H1 (cell line): ENCODE measurements around the gene ARHGEF25. TPM values are rescaled to one million over a fixed set of nuclear protein-coding genes. Genes with fewer than 3 reads are reported as not detected.
"Not testable (repeated sequence)": the region's sequence is repeated elsewhere in the genome, so short reads cannot be mapped to it uniquely, and the experiment has no call there.

ENCODE experiments used
- CTCF ChIA-PET: fragments of 300-600 bp; sonication (Branson Sonifier 250); formaldehyde crosslinking; loops from one replicate; lab custom pipeline; 2021; ENCODE audit not compliant: partially characterized antibody; lab: Charles Lee
- POLR2A ChIA-PET: fragments of 300-600 bp; sonication (Branson Sonifier 250); formaldehyde crosslinking; loops from one replicate; lab custom pipeline; 2021; ENCODE audit warnings: inconsistent platforms; ENCODE audit not compliant: partially characterized antibody; lab: Charles Lee
- DNase-seq, 2 experiments: peaks; one replicate each; pipeline versions ENCODE4 v3.0.0 to v3.0.0-alpha.2; 2010 to 2022; ENCODE audit warnings: low spot score in 2 of 2, low read depth in 1 of 2, mixed read lengths in 1 of 2
- FAIRE-seq: peaks from 2 replicates; lab custom pipeline; 2011; peaks lifted over from hg19 to GRCh38; lab: Jason Lieb, UNC
- H2AFZ ChIP-seq: 2 replicates; pipeline ENCODE4 v1.8.1; 2012; ENCODE audit warnings: low read length, inconsistent platforms
- H2AK5ac ChIP-seq: 2 replicates; pipeline ENCODE4 v1.6.1; 2013; ENCODE audit warnings: low read depth, low read length
- H2BK120ac ChIP-seq: replicated peaks from 2 replicates; pipeline ENCODE3; 2013; ENCODE audit warnings: low read depth, low read length, inconsistent platforms
- H2BK12ac ChIP-seq: 2 replicates; pipeline ENCODE4 v1.6.1; 2013; ENCODE audit warnings: low read depth, low read length
- H2BK15ac ChIP-seq: 2 replicates; pipeline ENCODE4 v1.6.1; 2013; ENCODE audit warnings: low read length
- H2BK20ac ChIP-seq: 2 replicates; pipeline ENCODE4 v1.6.1; 2013; ENCODE audit warnings: low read length
- H2BK5ac ChIP-seq: 2 replicates; pipeline ENCODE4 v1.6.1; 2013; ENCODE audit warnings: low read depth, low read length
- H3K14ac ChIP-seq: 2 replicates; pipeline ENCODE4 v1.6.1; 2013; ENCODE audit warnings: inconsistent platforms; ENCODE audit not compliant: insufficient read length
- H3K18ac ChIP-seq: 2 replicates; pipeline ENCODE4 v1.6.1; 2013; ENCODE audit warnings: low read length; ENCODE audit errors: extremely low read depth
- H3K23ac ChIP-seq: 2 replicates; pipeline ENCODE4 v1.6.1; 2013; ENCODE audit warnings: inconsistent platforms; ENCODE audit not compliant: insufficient read length
- H3K23me2 ChIP-seq: 2 replicates; pipeline ENCODE4 v1.6.1; 2013; ENCODE audit warnings: low read depth, low read length
- H3K27ac ChIP-seq: 2 replicates; pipeline ENCODE4 v1.6.1; 2011; ENCODE audit warnings: low read depth, low read length, inconsistent platforms
- H3K27me3 ChIP-seq, 4 experiments: replicated peaks in 1 of 4; 1 replicate in 1 of 4; 2 replicates in 3 of 4; pipeline versions ENCODE4 v1.6.1 to v1.8.1; 2011 to 2013; ENCODE audit warnings: low read length in 3 of 4, mild to moderate bottlenecking in 3 of 4, inconsistent platforms in 2 of 4, mixed read lengths in 2 of 4, moderate library complexity in 1 of 4; ENCODE audit not compliant: control insufficient read depth in 3 of 4, insufficient read depth in 3 of 4; ENCODE audit errors: extremely low read depth in 1 of 4
- H3K36me3 ChIP-seq, 4 experiments: 2 replicates each; pipeline versions ENCODE4 v1.6.1 to v1.8.1; 2011 to 2013; ENCODE audit warnings: mild to moderate bottlenecking in 4 of 4, low read length in 3 of 4, moderate library complexity in 2 of 4, control low read depth in 1 of 4, inconsistent platforms in 1 of 4; ENCODE audit not compliant: insufficient read depth in 4 of 4, control insufficient read depth in 2 of 4
- H3K4ac ChIP-seq: replicated peaks from 2 replicates; pipeline ENCODE3; 2013; ENCODE audit warnings: low read length, low read depth, mixed read lengths, inconsistent platforms; ENCODE audit not compliant: insufficient read length
- H3K4me1 ChIP-seq, 4 experiments: replicated peaks in 1 of 4; 1 replicate in 1 of 4; 2 replicates in 3 of 4; pipeline versions ENCODE4 v1.6.1 to v1.8.1; 2011 to 2013; ENCODE audit warnings: low read length in 3 of 4, inconsistent platforms in 2 of 4, mixed read lengths in 1 of 4; ENCODE audit not compliant: insufficient read depth in 4 of 4, control insufficient read depth in 3 of 4
- H3K4me2 ChIP-seq, 2 experiments: 2 replicates each; pipeline versions ENCODE4 v1.6.1 to v1.8.1; 2011 to 2013; ENCODE audit warnings: low read depth in 2 of 2, low read length in 2 of 2, control low read depth in 1 of 2, inconsistent platforms in 1 of 2, mild to moderate bottlenecking in 1 of 2; ENCODE audit not compliant: insufficient read depth in 1 of 2
- H3K4me3 ChIP-seq, 4 experiments: fragments of 200-600, 300-600 bp in 1 of 4; sonication (generic), shearing (Covaris generic), sonication (Bioruptor Twin) in 1 of 4; 2 replicates each; pipeline versions ENCODE4 v1.5.1 to v1.8.1; 2011 to 2016; ENCODE audit warnings: low read length in 4 of 4, low read depth in 3 of 4, control low read depth in 2 of 4, inconsistent platforms in 2 of 4, mild to moderate bottlenecking in 2 of 4, mixed read lengths in 1 of 4, moderate library complexity in 1 of 4; ENCODE audit not compliant: insufficient read depth in 2 of 4; ENCODE audit errors: extremely low read depth in 1 of 4
- H3K56ac ChIP-seq: replicated peaks from 2 replicates; pipeline ENCODE3; 2013; ENCODE audit warnings: low read depth, mild to moderate bottlenecking, mixed read lengths, low read length, inconsistent platforms; ENCODE audit not compliant: insufficient read length
- H3K79me1 ChIP-seq: 2 replicates; pipeline ENCODE4 v1.6.1; 2013; ENCODE audit warnings: low read depth, low read length, control low read depth
- H3K79me2 ChIP-seq, 2 experiments: 2 replicates each; pipeline versions ENCODE4 v1.6.1 to v1.8.1; 2012 to 2013; ENCODE audit warnings: low read length in 2 of 2, mild to moderate bottlenecking in 2 of 2, inconsistent platforms in 1 of 2; ENCODE audit not compliant: insufficient read depth in 2 of 2, control insufficient read depth in 1 of 2
- H3K9ac ChIP-seq, 4 experiments: replicated peaks in 1 of 4; 1 replicate in 1 of 4; 2 replicates in 3 of 4; pipeline versions ENCODE4 v1.6.1 to v1.8.1; 2011 to 2013; ENCODE audit warnings: low read depth in 3 of 4, low read length in 3 of 4, control low read depth in 2 of 4, mild to moderate bottlenecking in 2 of 4, moderate library complexity in 2 of 4, inconsistent platforms in 1 of 4; ENCODE audit errors: extremely low read depth in 1 of 4
- H3K9me3 ChIP-seq, 2 experiments: 2 replicates each; pipeline versions ENCODE4 v1.6.1 to v1.8.1; 2012 to 2013; ENCODE audit warnings: mild to moderate bottlenecking in 2 of 2, moderate library complexity in 2 of 2, control low read depth in 1 of 2, inconsistent platforms in 1 of 2, low read depth in 1 of 2, low read length in 1 of 2, mixed read lengths in 1 of 2; ENCODE audit not compliant: insufficient read depth in 2 of 2
- H4K20me1 ChIP-seq, 2 experiments: replicated peaks in 1 of 2; 2 replicates each; pipeline versions ENCODE3 to v1.8.1; 2011 to 2013; ENCODE audit warnings: inconsistent platforms in 2 of 2, low read length in 2 of 2, mild to moderate bottlenecking in 1 of 2; ENCODE audit not compliant: insufficient read depth in 2 of 2, control insufficient read depth in 1 of 2
- H4K5ac ChIP-seq: 2 replicates; pipeline ENCODE4 v1.6.1; 2013; ENCODE audit warnings: low read length, low read depth, mixed read lengths, inconsistent platforms; ENCODE audit not compliant: insufficient read length
- H4K8ac ChIP-seq: 2 replicates; pipeline ENCODE4 v1.8.0; 2013; ENCODE audit warnings: mild to moderate bottlenecking, moderate library complexity, low read length, inconsistent platforms; ENCODE audit not compliant: insufficient read depth; ENCODE audit errors: extremely low read depth
- H4K91ac ChIP-seq: replicated peaks from 2 replicates; pipeline ENCODE3; 2013; ENCODE audit warnings: low read length, mixed read lengths, inconsistent platforms; ENCODE audit not compliant: insufficient read length
- WGBS, 2 experiments: shearing (Covaris generic) in 1 of 2; methylation state at CpG; one replicate each; pipeline versions ENCODE4 v1.1.6 to v1.1.7; 2013 to 2015; ENCODE audit warnings: low lambda C conversion rate in 2 of 2, mixed read lengths in 2 of 2, inconsistent platforms in 1 of 2, low coverage in 1 of 2, missing lambda C conversion rate in 1 of 2; ENCODE audit not compliant: insufficient replicate concordance in 2 of 2, insufficient coverage in 1 of 2, insufficient read length in 1 of 2; ENCODE audit errors: extremely low coverage in 1 of 2, missing lambda C conversion rate in 1 of 2; 5-methylcytosine and 5-hydroxymethylcytosine counted together
- polyA plus RNA-seq, 7 experiments: library from polyadenylated mRNA; depleted of rRNA in 3 of 7; stranded (reverse) in 5 of 7; unstranded in 2 of 7; fragments of >200 nt in 5 of 7; fragments of 200-250 nt in 2 of 7; gene quantifications; 1 replicate in 5 of 7; 2 replicates in 1 of 7; 4 replicates in 1 of 7; pipeline versions ENCODE4 v1.2.1 to v1.2.3, GENCODE V29; 2011 to 2013; ENCODE audit warnings: missing spikeins in 2 of 7, mixed read lengths in 2 of 7
- total RNA-seq: library from RNA; stranded (reverse); fragmentation: NEBNext Ultra II Directional; extraction: Animal tissue kit (Norgen Biotek cat#: 25700); gene quantifications from 2 replicates; pipeline ENCODE4 v1.2.1, GENCODE V29; 2021

ARHGEF25 gene
- total and polyA plus RNA-seq, 2 of the 8 experiments (the other 6 are each of a cell fraction or from before 2014, with no cell fraction given): 5.9 to 8.8 TPM

GRCh38 chr12:57636731-57637130, 25.5 kb downstream of the ARHGEF25 start:
- FAIRE-seq, H3K14ac ChIP-seq, H2BK20ac ChIP-seq, POLR2A ChIA-PET, H4K8ac ChIP-seq, H3K23me2 ChIP-seq, H3K56ac ChIP-seq, H4K91ac ChIP-seq, H3K4me3 ChIP-seq, H3K4ac ChIP-seq, H3K36me3 ChIP-seq, H2AK5ac ChIP-seq, H2AFZ ChIP-seq, H3K23ac ChIP-seq, H3K9ac ChIP-seq, H3K18ac ChIP-seq, H2BK15ac ChIP-seq, H2BK12ac ChIP-seq, H4K5ac ChIP-seq, H3K79me2 ChIP-seq, H3K79me1 ChIP-seq, H2BK5ac ChIP-seq, H3K9me3 ChIP-seq, H3K4me2 ChIP-seq, H3K4me1 ChIP-seq, H3K27ac ChIP-seq, H4K20me1 ChIP-seq, H2BK120ac ChIP-seq, DNase-seq: not testable (repeated sequence)
- WGBS, 2 experiments: 92% methylated on average over 9 of the region's 9 CpGs; no CpG with 5 or more reads in 1 of the 2 experiments
- CTCF ChIA-PET: interaction anchor here (0.8 to 9.9 kb wide), 4 partner anchors 10 to 57 kb away, joined by 3 to 88 read pairs (median 4); partner anchors contain the start of gene OS9
- peaks cover 11 to 30% (median 24%) of the 10 kb centered on the region in 4 experiments for H3K27me3 ChIP-seq
